CD4-positive, alpha-beta T cell treated with Interleukin-17A for 1 hour (primary cell): Measurements from ENCODE around the gene MED31.
A peak's percentile ranks its signal among the peaks of the same experiment; 100 is the strongest.

Source experiments
- DNase-seq: peaks from one replicate; pipeline ENCODE4 v3.0.0-alpha.2; 2020

Gene MED31

DNA sequence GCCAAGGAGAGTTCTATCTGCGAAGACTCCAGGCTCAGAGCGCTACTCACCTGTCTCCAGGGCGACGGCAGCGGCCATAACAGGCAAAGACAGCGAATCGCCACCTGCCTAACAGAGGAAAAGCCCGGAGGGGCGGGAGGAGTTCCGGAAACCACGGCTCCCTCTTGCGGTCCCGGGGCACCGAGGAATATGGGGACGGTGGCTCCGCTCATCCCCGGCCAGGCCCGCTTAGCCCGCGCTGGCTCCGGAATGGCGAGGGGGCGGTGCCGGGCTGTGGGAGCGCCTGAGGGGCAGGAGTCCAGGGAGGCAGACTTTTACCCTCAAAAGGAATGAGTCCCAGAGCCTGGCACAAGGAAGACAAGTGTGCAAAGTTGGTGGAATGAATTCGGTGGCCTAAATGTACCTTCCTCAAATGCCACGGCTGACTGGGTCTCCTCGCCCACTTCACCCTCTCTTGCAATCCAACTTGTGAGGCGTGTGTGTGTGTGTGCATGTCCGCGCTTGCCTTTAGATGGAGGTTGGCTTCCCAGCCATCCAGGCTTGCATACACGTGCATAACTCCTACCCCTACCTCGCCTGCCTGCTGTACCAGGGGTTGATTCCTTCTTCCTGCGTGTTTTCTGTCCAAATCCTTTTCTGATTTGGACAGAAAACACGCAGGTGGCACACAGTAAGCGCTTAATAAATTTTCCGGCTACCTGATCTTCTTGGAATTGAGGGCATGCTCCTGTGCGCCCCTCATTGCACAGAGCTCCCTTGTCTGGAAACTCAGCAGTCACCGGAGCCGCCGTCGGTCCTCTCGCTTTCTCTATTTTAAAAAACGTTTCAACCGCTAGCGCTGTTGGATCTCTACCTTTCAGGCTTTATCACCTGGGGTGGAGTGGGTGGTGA lies 3.7 kb upstream of the MED31 start:
- DNase-seq: no peak

DNA sequence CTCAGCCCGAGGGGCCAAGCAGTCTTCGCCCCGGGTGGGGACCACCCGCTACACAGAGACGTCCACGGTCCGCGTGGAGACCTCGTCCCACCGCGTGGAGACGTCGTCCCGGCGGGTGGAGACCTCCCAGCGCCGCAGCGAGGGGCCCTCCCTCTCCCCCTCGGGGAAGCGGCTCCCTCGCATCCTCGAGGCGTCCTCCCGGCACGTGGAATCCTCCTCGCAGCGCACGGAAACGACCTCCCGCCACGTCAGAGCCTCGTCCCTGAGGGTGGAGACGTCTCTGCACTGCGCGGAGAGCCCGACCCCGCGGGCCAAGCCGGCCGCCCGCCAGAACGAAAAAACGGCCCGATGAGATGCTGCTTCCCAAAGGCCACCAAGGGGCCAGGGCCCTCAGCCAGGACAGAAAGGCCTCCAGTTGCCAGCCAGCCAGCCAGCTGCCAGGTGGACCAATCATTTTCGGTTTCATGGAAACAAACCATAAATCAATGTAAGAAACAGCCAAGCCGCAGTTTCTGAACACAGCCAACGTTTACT lies 581 bp upstream of the MED31 start:
- peak; percentile 52 for DNase-seq

DNA sequence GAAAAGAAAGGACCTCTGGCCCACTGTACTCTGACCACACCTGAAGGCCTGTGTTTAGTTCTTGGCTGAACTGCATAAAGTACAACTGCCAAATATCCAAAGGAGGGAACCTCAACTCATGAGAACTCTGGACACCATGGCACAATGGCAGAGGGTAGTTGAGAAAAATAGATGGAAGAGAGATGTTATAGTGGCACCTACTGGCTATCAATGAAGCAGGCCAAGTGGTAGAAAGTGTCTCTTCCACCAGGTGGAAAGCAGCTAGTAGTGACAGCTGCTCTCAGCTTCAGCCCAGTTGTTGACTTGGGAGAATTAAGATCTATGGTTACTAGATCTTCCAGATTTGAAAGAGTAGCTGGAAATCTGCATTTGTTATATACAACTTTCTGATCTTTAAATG lies 3.2 kb downstream of the MED31 start:
- DNase-seq: peak; percentile 31

DNA sequence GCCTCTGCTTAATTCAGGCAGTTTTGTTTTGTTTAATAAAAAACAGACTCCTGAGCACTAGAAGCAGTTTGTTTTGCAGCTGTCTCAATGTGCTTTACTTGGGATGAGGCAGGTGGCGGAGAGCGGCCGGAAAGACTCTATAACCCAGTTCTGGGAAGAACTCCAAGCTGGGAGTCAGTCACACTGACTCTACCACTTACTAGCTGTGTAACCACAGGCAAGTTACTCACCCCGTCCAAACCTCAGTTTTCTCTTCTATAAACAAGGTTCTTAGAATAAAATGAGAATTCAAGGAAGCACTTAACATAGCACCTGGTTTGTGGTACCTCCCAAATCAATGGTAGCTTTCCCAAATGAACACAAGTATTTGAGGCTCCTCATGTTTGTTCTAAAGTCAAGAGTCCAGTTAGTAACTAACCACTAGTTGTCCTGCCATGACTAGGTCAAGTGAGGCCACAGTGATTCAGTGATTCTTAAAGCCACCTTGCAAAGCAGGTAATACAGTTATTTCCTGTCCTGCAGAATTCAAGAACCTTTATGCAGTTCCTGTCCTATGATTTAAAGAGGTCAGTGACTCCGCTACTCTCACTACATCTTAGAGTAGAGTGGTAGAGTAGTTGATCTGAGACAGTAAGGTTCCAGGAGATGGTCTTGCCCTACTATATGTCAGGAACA lies 7.8 kb downstream of the MED31 start:
- no peak for DNase-seq

DNA sequence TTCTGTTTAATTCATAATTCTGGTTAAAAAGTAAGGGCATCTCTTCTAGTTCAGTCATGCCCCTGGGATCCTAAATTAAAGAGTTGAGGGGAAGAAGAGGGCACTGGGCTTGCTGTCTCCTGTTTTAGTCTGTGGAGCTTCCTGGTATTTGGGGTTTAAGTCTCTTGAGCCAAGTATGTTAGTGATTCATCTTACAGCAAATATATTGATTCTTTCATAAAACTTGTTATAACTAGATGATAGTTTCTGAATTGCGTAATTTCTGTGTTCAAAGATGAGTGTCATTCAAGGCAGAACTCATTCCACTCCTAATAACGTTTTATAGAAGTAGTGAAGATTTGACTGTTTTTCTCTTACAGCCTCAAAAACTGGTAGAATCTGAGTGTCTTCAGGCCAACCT lies 8.8 kb downstream of the MED31 start:
- no peak for DNase-seq

DNA sequence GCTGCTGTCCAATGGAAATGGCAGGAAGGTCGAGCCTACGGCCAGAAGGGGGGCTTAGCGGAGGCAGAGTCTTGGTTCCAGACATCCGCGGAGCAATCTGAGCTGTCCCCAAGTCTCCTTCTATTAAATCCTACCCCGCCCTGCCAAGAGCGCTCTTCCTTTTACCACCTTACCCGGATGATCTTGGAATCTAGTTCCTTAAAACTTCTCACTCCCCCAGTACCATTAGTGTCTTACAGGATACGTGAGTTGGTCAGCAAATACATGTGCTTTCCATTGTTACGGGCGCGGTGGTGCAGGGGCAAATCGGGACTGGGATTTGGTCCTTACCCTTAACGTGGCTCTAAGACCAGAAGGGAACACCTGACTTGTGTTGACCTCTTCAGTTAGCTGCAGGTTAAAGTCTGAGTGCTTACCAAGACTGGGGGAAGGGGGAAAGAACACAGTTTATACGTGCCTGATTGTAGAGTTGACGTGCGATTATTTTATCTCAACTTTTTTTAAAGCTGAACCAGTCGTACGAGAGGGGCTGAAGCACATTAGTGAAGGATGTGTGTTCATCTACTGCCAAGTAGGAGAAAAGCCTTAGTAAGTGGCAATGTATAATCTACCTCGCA lies 10.1 kb downstream of the MED31 start:
- no peak for DNase-seq

DNA sequence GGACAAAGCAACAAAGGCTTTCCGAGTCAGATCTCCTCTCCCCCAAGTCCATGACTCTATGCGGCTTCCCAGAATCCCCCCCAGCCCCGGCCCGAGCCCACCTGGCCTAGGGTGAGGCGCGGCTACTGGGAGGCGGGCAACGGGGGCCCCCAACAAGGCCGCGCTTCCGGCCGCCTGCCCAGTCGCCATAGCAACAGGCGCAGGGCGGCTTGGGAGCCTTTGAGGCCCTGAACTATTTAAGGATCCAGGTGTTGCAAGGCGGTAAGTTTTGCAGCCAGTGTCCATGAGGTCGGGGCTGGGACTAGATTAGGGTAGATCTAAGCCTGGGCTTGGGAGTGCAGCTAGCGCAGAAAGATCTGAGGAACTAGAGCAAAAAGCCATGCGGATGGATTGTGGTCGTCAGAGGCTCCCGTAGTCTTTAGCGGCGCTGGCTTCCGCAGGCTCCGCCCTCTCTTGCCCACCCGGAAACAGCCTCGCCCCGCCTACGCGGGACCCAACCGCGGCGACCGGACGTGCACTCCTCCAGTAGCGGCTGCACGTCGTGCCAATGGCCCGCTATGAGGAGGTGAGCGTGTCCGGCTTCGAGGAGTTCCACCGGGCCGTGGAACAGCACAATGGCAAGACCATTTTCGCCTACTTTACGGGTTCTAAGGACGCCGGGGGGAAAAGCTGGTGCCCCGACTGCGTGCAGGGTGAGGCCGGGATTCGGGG lies 10.7 kb downstream of the MED31 start, which contains the start of the genes KIAA0753 and TXNDC17:
Gene KIAA0753, minus strand, starts transcription at position 176 of the 711 bp plus-strand sequence. CDS start 5,608 bp downstream, outside the sequence.
Gene TXNDC17, plus strand, starts transcription at position 525 of the 711 bp plus-strand sequence. Its CDS starts 23 bp downstream, at position 548.
- peak; percentile 91 for DNase-seq

DNA sequence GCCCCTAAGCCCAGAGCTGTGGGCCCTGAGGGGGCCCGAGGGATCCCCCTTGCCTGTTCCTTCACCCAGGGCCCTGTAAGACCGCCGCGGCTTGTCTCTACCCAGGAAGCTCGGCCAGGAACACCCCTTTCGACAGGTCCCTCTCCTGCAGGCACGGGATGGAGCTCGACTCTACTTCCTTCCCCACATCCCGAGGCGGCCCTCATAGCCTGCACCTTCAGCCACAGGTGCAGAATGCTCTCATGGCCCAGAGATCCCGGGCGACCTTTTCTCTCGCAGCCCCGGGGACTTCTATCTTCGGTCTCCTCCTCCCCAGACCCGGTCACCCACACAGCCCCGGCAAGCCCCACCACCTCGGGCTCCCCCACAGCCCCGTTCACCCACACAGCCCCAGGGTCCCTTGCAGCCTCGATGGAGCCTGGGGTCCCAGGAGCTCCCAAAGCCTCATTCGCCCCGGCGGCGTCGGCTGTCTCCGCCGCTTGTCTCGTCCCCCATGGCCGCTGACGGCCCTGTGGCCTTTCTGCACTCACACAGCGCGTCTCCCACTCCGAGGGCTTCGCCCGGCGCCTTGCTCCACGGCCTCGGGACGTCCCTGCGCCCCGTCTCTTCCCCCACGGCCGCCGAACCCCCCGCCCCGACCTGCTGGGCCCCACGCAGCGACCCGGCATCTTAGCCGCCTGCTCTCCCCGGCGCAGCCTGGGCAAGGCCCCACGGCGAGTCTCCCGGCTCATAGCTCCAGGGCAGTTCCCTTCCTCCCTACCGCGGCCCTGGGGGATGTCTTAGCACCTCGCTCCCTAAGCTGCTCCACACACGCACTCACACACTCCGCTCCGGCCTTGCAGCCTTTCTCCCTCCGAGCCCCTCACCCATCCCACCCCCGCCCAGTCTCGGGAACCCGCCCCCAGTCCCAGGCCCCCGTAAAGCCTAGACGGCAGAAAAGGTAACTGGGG lies 11.5 kb downstream of the MED31 start:
- DNase-seq: no peak

DNA sequence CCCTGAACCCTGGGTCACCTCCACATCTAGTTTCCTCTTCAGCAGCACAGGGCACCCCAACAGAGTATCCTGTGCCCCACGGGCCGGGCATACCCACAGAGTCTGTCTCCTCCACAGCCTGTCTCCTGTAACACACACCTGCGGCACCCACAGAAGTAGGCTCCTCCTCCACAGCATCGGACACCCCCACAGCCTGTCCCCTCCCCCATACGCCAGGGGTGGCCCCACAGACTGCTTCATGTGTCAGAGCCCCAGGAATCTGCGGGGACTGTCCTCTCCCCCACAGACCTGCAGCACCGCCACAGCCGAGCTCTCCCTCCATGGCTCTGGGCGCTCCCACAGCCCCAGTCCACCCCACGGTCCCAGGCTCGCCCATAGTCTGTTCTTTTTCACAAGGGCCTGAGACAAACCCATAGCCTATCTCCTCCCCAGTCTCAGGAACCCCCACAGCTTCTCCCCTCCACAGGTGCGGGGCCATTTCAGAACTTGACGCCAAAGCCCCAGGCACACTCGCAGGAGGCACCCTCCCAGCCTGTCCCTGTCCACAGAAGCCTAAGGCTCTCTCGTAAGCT lies 12.3 kb downstream of the MED31 start:
- no peak for DNase-seq

DNA sequence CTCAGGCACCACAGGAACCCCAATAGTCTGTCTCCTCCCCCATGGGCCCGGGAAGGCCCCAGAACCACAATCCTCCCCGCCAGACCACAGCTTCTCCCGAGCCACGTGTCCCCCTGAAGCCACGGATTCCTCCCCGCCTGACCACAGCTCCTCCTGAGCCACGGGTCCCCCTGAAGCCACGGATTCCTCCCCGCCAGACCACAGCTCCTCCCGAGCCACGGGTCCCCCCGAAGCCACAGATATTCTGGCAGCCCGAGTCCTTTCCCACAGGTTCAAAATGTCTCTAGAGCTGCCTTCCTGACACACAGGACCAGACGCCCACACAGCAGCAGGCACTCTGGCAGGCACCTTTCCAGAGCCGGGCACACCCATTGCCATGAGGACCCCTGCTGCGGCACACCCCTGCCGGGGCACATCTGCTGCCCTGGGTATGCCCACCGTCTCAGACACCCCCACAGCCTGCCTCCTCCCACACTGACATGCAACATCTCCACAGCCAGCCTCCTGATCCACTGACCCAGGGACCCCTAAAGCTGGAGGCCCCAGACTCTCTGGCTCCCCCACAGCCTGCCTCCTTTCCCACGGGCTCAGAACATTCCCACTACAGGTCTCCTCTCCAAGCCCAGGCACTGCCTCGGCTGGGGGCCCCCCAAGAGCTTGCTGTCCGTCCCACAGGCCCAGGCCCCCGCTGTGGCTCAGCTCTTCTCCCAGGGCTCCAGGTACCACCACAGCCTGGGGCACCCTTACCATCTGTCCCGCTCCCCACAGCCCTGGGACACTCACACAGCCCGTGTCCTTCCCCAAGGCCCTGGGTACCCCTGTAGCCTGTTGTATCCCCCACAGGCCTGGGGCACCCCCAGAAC lies 13.1 kb downstream of the MED31 start:
- no peak for DNase-seq

DNA sequence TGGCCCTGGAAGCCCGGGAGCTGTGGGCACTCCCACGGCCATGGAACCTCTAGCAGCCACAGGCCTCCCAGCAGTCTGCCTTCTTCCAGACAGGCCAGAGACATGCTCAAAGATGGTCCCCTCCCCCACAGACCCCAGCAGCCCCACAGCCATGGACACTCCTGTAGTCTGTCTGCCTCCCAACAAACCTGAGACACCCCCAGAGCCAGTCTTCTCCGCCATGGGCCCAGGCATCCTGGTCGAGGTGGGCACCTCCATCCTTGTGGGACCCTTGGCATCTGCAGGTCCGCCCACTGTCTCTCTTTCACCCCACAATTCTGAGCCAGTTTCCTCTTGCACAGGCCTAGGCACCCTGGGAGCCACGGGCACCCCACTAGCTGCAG lies 14.0 kb downstream of the MED31 start:
- DNase-seq: no peak

DNA sequence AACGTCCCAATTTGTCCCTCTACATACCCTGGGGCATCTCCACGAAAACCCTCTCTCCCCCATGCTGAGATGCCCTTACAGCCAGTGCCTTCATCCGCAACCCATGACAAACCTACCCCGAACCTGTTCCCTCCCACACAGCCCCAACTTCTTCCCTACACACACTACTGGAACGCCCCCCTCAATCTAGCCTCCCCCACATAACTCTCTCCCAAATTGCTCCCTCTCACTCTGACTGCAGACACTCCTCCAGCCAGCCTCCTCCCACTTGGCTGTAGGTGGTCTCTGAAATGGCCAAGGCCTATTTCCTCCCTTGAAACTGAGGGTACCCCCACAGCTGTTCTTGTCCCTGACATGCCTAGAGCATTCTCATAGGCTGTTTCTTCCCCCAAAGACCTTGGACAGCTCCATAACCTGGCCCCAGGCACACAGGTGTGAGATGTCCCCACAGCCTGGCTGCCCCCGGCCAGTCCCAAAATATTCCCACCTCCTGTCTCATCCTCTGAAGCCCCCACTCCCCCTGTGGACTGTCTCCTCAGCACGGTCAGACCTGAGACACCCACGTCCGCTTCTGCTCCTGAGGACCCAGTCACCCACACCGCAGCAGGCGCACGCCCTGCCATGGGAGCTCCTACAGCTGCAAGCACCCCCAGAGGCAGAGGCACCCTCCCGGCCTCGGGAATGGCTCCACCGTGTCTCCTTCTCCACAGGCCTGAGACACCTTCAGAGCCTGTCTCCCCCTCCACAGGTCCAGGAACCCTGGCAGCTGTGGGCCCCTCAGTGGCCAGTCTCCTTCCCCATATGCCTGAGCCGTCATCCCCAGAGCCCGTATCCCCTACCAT lies 14.6 kb downstream of the MED31 start:
- DNase-seq: no peak

DNA sequence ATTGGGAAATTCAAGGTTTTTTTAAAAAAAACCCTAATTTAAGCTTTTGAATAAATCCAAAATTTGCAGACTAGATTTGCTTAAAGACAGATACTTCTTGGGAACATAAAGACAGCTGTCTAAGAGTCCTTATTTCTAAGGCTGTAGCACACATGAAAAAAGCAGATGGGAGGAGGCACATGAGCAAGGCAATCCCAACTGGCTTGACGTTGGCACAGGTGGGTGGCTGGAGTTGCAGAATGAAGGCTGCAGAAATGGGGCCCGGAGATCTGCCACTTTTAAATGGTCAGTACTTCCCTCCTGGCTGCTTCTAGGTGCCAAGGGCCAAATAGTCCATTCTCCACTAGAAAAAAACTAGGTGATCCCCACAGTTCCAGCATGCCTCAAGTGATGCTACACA lies 15.3 kb downstream of the MED31 start:
- DNase-seq: no peak

DNA sequence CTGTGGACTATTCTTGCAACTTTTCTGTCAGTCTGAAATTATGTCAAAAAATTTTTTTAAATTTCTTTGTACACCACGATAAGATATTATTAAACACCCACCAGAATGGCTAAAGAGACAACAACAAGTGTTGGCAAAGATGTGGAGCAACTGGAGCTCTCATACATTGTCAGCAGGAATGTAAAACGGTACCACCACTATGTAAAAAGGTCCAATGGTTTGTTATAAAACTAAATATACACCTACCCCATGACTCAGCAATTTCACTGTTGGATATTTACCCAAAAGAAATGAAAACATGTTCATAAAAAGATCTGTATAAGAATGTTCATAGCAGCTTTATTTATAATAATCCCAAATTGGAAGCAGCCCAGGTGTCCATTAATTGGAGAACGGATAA lies 18.1 kb downstream of the MED31 start:
- no peak for DNase-seq

DNA sequence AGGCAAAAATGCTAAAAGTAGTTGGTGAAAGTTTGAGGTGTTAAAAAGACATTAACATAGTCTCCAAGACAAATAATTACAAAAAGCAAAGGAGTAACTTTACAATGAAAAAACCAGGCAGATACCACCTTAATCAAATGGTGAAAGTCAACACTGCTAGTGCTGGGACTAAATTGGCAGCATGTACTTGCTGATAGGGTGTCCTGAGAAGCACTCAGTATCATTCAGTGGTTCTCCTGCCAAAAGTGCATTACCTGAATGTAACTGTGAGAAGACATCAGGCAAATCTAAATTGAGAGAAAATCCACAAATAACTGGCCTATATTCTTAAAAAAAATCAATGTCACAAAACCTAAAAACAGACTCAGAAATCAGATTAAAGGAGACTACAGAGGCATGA lies 18.9 kb downstream of the MED31 start:
- no peak for DNase-seq

DNA sequence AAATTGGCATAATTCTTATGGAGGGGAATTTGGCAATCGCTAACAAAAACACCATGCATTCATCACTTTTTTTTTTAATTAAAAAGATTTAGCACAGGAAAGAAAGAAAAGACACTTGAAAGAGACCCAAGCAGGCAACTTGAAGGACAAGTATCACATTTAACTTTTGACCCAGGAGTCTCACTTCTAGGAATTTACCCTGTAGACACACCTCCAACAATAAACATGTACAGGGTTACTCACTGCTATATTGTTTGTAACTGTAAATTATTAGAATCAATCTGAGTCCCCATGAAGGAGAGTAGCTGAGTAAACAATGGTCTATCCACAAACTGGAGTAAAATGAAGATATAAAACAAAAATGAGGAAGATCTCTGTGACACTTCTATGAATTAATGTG lies 21.0 kb downstream of the MED31 start:
- DNase-seq: no peak

DNA sequence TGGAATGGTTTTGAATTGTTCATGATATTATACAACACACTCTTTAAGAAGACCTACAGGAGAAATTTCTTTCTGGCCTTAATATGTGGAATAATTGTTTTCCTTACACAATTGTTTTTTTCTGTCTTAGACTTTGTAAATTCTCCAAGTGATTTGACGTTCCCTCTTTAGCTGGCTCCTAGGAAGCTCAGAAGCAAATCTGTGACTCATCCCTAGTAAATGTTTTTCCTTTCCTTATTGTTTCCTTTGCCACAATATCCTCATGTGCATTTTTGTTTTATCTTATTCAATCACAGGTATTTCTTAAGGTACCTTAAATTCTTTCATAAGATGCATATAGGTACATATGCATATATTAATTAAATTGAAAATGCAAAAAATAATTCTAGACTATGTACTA lies 24.4 kb downstream of the MED31 start:
- no peak for DNase-seq

DNA sequence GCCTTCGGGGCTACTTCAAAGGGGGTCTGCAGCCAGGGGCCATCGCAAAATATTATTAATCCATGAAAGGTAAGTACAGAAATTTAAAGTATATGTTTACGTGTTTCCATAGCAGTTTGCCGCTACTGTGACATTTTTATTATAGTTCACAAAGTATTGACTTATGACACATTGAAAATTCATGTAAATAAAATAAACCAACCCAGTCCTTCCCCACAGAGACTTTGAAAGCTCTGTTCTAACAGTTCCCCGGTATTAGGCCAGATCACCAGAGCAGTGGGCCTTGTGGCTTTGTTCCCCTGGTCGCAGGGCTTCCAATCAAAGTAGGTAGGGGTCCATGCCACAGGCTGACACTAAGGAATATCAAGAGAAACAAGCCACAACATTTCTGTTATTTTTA lies 24.8 kb downstream of the MED31 start:
- DNase-seq: no peak

DNA sequence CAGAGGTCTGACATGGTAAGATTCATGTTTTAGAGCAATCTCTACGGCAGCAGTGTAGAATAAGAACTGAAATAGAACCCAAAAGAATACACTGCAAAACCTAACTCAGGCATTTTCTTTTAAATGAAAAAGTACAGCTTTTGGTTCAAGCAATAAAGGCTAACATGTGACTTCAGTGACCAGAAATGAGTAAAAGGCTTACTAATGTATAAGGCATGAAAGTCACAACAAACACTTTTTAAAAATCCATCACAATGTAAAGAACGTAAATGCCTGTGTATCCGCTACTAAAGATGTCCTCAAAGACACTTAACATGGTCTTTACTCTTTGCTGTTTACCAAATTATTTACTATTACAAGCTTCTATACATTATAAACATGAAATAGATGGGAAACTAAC lies 27.5 kb downstream of the MED31 start:
- no peak for DNase-seq
